Lung (tissue), 12 donors: ENCODE results near the gene PRDM15. TPM values are rescaled to one million over a fixed set of nuclear protein-coding genes. Genes with fewer than 3 reads are reported as not detected.
"Not testable (repeated sequence)": the region's sequence is repeated elsewhere in the genome, so short reads cannot be mapped to it uniquely, and the experiment has no call there.

Experiments used
- ATAC-seq: fragments of 200-7000 bp; cut with Tn5 transposase; one replicate; pipeline ENCODE4 v1.9.1; 2020; ENCODE audit warnings: moderate number of reproducible peaks; ENCODE audit not compliant: insufficient read depth, low FRiP score
- DNase-seq, 3 donors: peaks; one replicate each; pipeline ENCODE4 v3.0.0-alpha.2; 2013 to 2017
- H3K27ac ChIP-seq, 2 donors: one replicate each; pipeline ENCODE4 v1.5.1; 2013; ENCODE audit warnings: mild to moderate bottlenecking in 2 of 2, moderate library complexity in 2 of 2, control low read depth in 1 of 2, inconsistent platforms in 1 of 2, low read depth in 1 of 2, low read length in 1 of 2
- H3K27me3 ChIP-seq, 3 donors: one replicate each; pipeline ENCODE4 v1.5.1; 2013; ENCODE audit warnings: low read length in 2 of 3; ENCODE audit not compliant: control insufficient read depth in 3 of 3, insufficient read depth in 3 of 3
- H3K36me3 ChIP-seq, 4 donors: one replicate each; pipeline ENCODE4 v1.5.1; 2013; ENCODE audit warnings: low read length in 4 of 4, mild to moderate bottlenecking in 1 of 4, moderate library complexity in 1 of 4; ENCODE audit not compliant: control insufficient read depth in 4 of 4, insufficient read depth in 4 of 4
- H3K4me1 ChIP-seq, 5 donors: one replicate each; pipeline ENCODE4 v1.5.1; 2013; ENCODE audit warnings: low read length in 5 of 5, mild to moderate bottlenecking in 2 of 5, moderate library complexity in 1 of 5; ENCODE audit not compliant: control insufficient read depth in 5 of 5, insufficient read depth in 5 of 5
- H3K4me3 ChIP-seq: one replicate; pipeline ENCODE4 v1.5.1; 2013; ENCODE audit warnings: mild to moderate bottlenecking, control low read depth, moderate library complexity
- H3K9ac ChIP-seq, 2 donors: one replicate each; pipeline ENCODE4 v1.5.1; 2013; ENCODE audit warnings: low read length in 2 of 2, control low read depth in 1 of 2; ENCODE audit not compliant: insufficient read depth in 1 of 2
- H3K9me3 ChIP-seq, 4 donors: one replicate each; pipeline ENCODE4 v1.5.1; 2013; ENCODE audit warnings: low read length in 3 of 4, mild to moderate bottlenecking in 1 of 4, moderate library complexity in 1 of 4; ENCODE audit not compliant: control insufficient read depth in 4 of 4, insufficient read depth in 3 of 4
- WGBS, 2 donors: extraction: QIAGEN DNeasy Blood & Tissue Kit; methylation state at CpG; one replicate each; pipeline ENCODE4 v1.1.7; 2013; 5-methylcytosine and 5-hydroxymethylcytosine counted together
- polyA plus RNA-seq, 2 donors: library from polyadenylated mRNA; stranded (reverse); fragments of 200-250 nt; gene quantifications; one replicate each; pipeline ENCODE4 v1.2.1, GENCODE V29; 2013
- total RNA-seq, 2 donors: library from RNA; depleted of rRNA in 1 of 2; stranded (reverse); fragments of >200 nt in 1 of 2; gene quantifications; one replicate each; pipeline ENCODE4 v1.2.1, GENCODE V29; 2014 to 2021
- TF ChIP-seq, protein P1 (sequence below): IDR thresholded peaks from 2 replicates; pipeline ENCODE4 v1.5.1; 2012; ENCODE audit warnings: mild to moderate bottlenecking; ENCODE audit errors: control extremely low read depth, extremely low read depth
- donor health status: control.
- donor health status: control.
- donor health status: Bipolar disorder and iron deficiency.
- donor health status: healthy.
- donor health status: DM: yes; HTN: yes; CAD: no.

Gene PRDM15
- total and polyA plus RNA-seq, 4 donors = 2.4 to 7.2 (median 4.1) TPM

DNA sequence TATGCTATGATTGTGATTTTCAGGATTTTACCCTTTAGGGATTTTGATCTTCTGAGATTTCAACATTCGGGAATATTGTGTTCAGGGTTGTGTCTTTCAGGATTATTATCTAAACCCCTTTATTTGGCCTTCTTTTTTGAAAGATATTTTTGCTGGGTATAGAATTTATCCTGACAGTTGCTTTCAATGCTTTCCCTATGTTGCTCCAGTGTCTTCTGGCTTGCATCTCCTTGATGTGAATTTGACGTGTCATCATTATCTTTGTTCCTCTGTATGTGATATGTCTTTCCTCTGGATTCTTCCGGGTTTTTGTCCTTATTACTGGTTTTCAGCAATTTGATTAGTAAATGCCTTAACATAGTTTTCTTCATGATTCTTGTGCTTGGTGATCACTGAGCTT is 86.4 kb downstream of the PRDM15 start:
- no peaks in the 10 kb centered on the region for H3K4me1 ChIP-seq
- 94 to 95% methylated on average over 3 of the region's 3 CpGs for WGBS, 2 donors
- TF ChIP-seq, protein P1, sequence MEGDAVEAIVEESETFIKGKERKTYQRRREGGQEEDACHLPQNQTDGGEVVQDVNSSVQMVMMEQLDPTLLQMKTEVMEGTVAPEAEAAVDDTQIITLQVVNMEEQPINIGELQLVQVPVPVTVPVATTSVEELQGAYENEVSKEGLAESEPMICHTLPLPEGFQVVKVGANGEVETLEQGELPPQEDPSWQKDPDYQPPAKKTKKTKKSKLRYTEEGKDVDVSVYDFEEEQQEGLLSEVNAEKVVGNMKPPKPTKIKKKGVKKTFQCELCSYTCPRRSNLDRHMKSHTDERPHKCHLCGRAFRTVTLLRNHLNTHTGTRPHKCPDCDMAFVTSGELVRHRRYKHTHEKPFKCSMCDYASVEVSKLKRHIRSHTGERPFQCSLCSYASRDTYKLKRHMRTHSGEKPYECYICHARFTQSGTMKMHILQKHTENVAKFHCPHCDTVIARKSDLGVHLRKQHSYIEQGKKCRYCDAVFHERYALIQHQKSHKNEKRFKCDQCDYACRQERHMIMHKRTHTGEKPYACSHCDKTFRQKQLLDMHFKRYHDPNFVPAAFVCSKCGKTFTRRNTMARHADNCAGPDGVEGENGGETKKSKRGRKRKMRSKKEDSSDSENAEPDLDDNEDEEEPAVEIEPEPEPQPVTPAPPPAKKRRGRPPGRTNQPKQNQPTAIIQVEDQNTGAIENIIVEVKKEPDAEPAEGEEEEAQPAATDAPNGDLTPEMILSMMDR = no peak
- ATAC-seq (no peak), DNase-seq (no peak)
- H3K9ac ChIP-seq = no peak overlapping the region
- no peak overlapping the region for H3K27ac ChIP-seq
- no peaks in the 10 kb centered on the region for H3K27me3 ChIP-seq
- H3K4me3 ChIP-seq = no peak overlapping the region
- H3K9me3 ChIP-seq = peaks cover 0 to 6% (median 4%) of the 10 kb centered on the region in 4 donors
- no peaks in the 10 kb centered on the region for H3K36me3 ChIP-seq

DNA sequence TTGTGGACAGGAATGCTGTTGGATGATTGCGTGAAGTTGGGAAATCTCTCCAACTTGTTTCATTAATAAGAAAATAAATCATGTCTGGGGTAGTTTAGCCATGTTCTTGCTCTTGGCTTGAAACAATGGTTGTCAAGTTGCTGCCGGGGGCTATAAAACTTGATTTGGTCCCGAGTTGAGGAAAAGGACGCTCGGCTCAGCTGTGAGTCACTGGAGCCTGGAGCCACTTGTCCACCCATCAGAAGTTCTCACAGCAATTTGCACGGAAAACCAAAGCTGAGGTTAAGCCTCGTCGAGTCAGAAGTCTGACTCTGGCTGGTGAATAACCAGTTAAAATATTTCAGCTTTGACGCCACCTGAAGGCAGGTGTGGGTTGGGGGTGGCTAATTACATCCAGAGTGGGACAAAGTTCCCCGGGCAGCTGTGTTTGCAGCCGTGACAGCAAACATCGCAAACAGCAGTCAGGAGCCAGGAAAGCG is 92.6 kb downstream of the PRDM15 start:
- H3K27ac ChIP-seq = no peak overlapping the region
- H3K4me3 ChIP-seq = no peak overlapping the region
- TF ChIP-seq, protein P1 = no peak
- H3K27me3 ChIP-seq = peaks cover 0 to 3% (median 3%) of the 10 kb centered on the region in 3 donors
- DNase-seq (no peak), ATAC-seq (no peak)
- no peaks in the 10 kb centered on the region for H3K9me3 ChIP-seq
- no peaks in the 10 kb centered on the region for H3K36me3 ChIP-seq
- H3K9ac ChIP-seq = no peak overlapping the region
- 67 to 87% methylated on average over 13 of the region's 13 CpGs for WGBS, 2 donors
- no peaks in the 10 kb centered on the region for H3K4me1 ChIP-seq

DNA sequence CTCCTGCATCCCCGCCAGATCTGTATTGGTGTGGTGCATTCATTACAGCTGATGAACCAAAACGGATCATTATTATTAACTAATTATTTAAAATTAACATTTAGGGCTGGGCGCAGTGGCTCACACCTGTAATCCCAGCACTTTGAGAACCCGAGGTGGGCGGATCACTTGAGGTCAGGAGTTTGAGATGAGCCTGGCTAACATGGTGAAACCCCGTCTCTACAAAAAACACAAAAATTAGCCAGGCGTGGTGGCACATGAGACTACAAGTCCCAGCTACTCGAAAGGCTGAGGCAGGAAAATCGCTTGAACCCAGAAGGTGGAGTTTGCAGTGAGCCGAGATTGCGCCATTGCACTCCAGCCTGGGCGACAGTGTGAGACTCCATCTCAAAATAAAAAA is 93.9 kb downstream of the PRDM15 start:
- H3K27ac ChIP-seq, H3K4me3 ChIP-seq, H3K9ac ChIP-seq, DNase-seq, H3K4me1 ChIP-seq, H3K9me3 ChIP-seq, H3K36me3 ChIP-seq, ATAC-seq: not testable (repeated sequence)
- 88 to 94% methylated on average over 12 of the region's 12 CpGs for WGBS, 2 donors
- peaks cover 0 to 12% (median 5%) of the 10 kb centered on the region in 3 donors for H3K27me3 ChIP-seq

DNA sequence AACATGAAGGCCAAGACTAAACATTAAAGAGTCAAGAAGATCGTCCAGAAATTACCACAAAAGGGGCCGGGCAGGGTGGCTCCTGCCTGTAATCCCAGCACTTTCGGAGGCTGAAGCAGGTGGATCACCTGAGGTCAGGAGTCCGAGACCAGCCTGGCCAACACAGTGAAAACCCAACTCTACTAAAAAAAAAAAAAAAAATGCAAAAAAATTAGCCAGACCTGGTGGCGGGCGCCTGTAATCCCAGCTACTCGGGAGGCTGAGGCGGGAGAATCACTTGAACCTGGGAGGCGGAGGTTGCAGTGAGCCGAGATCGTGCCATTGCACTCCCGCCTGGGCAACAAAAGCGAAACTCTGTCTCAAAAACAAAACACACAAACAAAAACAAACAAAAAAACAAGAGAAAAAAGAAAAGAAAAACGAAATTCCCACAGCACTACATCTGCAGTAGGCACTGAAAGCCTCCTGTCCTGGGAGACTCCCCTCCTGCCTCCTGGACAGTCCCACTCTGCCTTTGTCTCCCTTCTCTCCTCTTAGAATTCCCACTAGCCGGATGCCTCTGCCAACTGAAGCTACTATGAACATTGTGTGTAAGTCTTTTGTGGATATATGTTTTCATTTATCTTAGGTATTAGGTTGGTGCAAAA is 94.6 kb downstream of the PRDM15 start:
- DNase-seq (no peak), ATAC-seq (no peak)
- H3K9ac ChIP-seq = no peak overlapping the region
- H3K4me1 ChIP-seq = no peaks in the 10 kb centered on the region
- no peaks in the 10 kb centered on the region for H3K9me3 ChIP-seq
- H3K4me3 ChIP-seq = no peak overlapping the region
- peaks cover 0 to 16% (median 9%) of the 10 kb centered on the region in 3 donors for H3K27me3 ChIP-seq
- TF ChIP-seq, protein P1 = no peak
- no peak overlapping the region for H3K27ac ChIP-seq
- WGBS, 2 donors = 92 to 94% methylated on average over 15 of the region's 15 CpGs
- no peaks in the 10 kb centered on the region for H3K36me3 ChIP-seq
